K562 (cell line): ENCODE results near the gene TTBK2. TPM values are rescaled to one million over a fixed set of nuclear protein-coding genes. Genes with fewer than 3 reads are reported as not detected.

Source experiments
- CBX8 ChIP-seq: fragments of 200-600 bp; sonication (generic); IDR thresholded peaks from 2 replicates; pipeline ENCODE4 v1.6.1; 2012; ENCODE audit warnings: borderline replicate concordance, mixed run types, low read depth, mild to moderate bottlenecking, moderate library complexity, mixed read lengths, low read length, control low read depth, inconsistent platforms; ENCODE audit not compliant: poor library complexity, severe bottlenecking; ENCODE audit errors: extremely low read depth
- ERF ChIP-seq: fragments of 450-650 bp; formaldehyde crosslinking; IDR thresholded peaks from 2 replicates; pipeline ENCODE4 v1.4.0; 2020; ENCODE audit warnings: mild to moderate bottlenecking, mixed read lengths
- ETS2 ChIP-seq: IDR thresholded peaks from 2 replicates; pipeline ENCODE4 v1.6.1; 2016; ENCODE audit warnings: borderline replicate concordance, missing genetic modification characterization, mild to moderate bottlenecking, moderate library complexity, missing compliant biosample characterization; ENCODE audit not compliant: poor library complexity, severe bottlenecking
- GTF2F1 ChIP-seq: IDR thresholded peaks from 2 replicates; pipeline ENCODE4 v1.6.1; 2011; ENCODE audit warnings: low read depth, low read length, improper control_type of control experiment
- HDAC1 ChIP-seq, 2 experiments: fragments of 450-650 bp; IDR thresholded peaks; 2 replicates each; pipeline ENCODE4 v1.6.1; 2016 to 2017; ENCODE audit warnings: inconsistent platforms in 1 of 2, mild to moderate bottlenecking in 1 of 2, moderate library complexity in 1 of 2
- POLR2B ChIP-seq: fragments of 450-650 bp; IDR thresholded peaks from 2 replicates; pipeline ENCODE4 v1.6.1; 2018; ENCODE audit warnings: low read depth; ENCODE audit not compliant: partially characterized antibody
- SAP30 ChIP-seq: fragments of 200-600 bp; sonication (generic); IDR thresholded peaks from 2 replicates; pipeline ENCODE4 v1.6.1; 2012; ENCODE audit warnings: borderline replicate concordance, low read depth, mild to moderate bottlenecking, moderate library complexity, low read length, control low read depth, inconsistent platforms; ENCODE audit not compliant: insufficient read depth, poor library complexity, severe bottlenecking
- TAF7 ChIP-seq: fragments of 450-650 bp; IDR thresholded peaks from 2 replicates; pipeline ENCODE4 v1.6.1; 2016; ENCODE audit warnings: missing genetic modification characterization, missing compliant biosample characterization
- ZNF140 ChIP-seq: fragments of 250-450 bp; sonication (Bioruptor Pico); IDR thresholded peaks from 2 replicates; pipeline ENCODE4 v1.8.0; 2021; ENCODE audit warnings: moderate library complexity, mild to moderate bottlenecking, inconsistent platforms
- ZNF696 ChIP-seq: fragments of 250-450 bp; sonication (Bioruptor Pico); conservative IDR thresholded peaks from 2 replicates; pipeline ENCODE4 v1.4.0; 2020; ENCODE audit warnings: mild to moderate bottlenecking, moderate library complexity
- ZNF707 ChIP-seq: fragments of 250-450 bp; sonication (Bioruptor Pico); conservative IDR thresholded peaks from 2 replicates; pipeline ENCODE4 v1.8.0; 2022; ENCODE audit warnings: inconsistent platforms, mild to moderate bottlenecking, moderate library complexity
- polyA plus RNA-seq, 8 experiments: library from polyadenylated mRNA; depleted of rRNA in 4 of 8; stranded (reverse) in 5 of 8; unstranded in 3 of 8; fragments of >200 nt; fragmentation: Nextera tagmentation in 2 of 8; fragmentation: Illumina TruSeq in 1 of 8; extraction: Ambion mirVana in 2 of 8; extraction: Trizol in 1 of 8; gene quantifications; 2 replicates each; pipeline versions ENCODE4 v1.2.1 to v1.2.3, GENCODE V29; 2011 to 2014; ENCODE audit warnings: inconsistent platforms in 1 of 8, missing spikeins in 1 of 8
- total RNA-seq, 7 experiments: library from RNA; depleted of rRNA in 6 of 7; stranded (reverse); fragments of >200 nt in 6 of 7; fragmentation: Illumina TruSeq in 2 of 7; extraction: Trizol in 2 of 7; gene quantifications; 2 replicates each; pipeline versions ENCODE4 v1.2.1 to v1.2.3, GENCODE V29; 2011 to 2021; ENCODE audit warnings: low replicate concordance in 1 of 7
- TF ChIP-seq, protein P1 (sequence below): fragments of 450-650 bp; formaldehyde crosslinking; IDR thresholded peaks from 2 replicates; pipeline ENCODE4 v1.4.0; 2022; ENCODE audit warnings: missing genetic modification characterization
- TF ChIP-seq, protein P2 (sequence below): fragments of 250-450 bp; sonication (Bioruptor Pico); IDR thresholded peaks from 2 replicates; pipeline ENCODE4 v1.9.0; 2021; ENCODE audit warnings: mild to moderate bottlenecking, inconsistent platforms
- TF ChIP-seq, protein P3 (sequence below), 2 experiments: fragments of 450-650 bp; formaldehyde crosslinking in 1 of 2; IDR thresholded peaks; 2 replicates each; pipeline versions ENCODE4 v1.4.0 to v1.6.1; 2014 to 2020; ENCODE audit warnings: mild to moderate bottlenecking in 2 of 2, borderline replicate concordance in 1 of 2, low read depth in 1 of 2

TTBK2 gene
- total and polyA plus RNA-seq, 9 of the 15 experiments (the other 6 are each of a cell fraction or from before 2014, with no cell fraction given), result 0.89 to 8.0 (median 4.8) TPM

DNA sequence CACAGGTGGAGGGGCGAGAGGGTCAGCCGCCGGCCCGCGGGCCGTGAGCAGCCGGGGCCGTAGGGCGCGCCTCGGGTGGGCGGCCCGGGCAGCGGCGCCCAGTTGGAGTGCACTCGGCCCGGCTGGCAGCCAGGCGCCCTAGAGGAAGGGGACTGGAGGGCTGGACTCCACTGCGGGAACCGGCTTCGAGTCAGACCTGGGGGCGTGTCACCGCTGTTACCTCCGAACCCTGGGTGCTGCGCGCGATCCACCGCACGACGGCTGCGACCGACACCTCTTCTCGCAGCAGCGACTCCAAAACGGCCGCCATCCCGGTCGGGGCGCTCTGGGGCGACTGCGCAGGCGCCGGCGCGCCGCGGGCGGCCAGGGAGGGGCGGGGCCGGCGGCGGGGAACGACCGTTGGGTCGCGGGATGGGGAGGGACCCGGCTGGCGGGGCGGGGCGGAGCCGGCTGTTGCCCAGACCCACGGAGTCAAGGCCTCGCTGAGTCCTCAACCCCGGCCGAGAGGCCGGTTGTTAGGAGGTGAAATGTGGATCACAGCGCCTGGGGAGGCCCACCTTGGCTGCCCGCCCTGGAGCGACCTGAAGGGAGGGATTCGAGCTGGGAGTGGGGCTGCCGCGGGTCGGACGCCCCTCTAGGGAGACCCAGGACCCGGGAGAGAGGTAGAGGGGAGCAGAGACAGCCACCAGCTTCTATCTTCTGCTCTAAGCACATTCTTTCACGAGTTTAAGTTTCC, 183.6 kb downstream of the TTBK2 start, which contains the start of gene CDAN1 (continued):
- TF ChIP-seq, protein P1, sequence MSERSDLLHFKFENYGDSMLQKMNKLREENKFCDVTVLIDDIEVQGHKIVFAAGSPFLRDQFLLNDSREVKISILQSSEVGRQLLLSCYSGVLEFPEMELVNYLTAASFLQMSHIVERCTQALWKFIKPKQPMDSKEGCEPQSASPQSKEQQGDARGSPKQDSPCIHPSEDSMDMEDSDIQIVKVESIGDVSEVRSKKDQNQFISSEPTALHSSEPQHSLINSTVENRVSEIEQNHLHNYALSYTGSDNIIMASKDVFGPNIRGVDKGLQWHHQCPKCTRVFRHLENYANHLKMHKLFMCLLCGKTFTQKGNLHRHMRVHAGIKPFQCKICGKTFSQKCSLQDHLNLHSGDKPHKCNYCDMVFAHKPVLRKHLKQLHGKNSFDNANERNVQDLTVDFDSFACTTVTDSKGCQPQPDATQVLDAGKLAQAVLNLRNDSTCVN (CRISPR knock-in tag), result no peak
- TF ChIP-seq POLR2B (peak; percentile 56), TAF7 (tag) (0 out of 2 replicates have a peak, but pooled peaks have one; percentile 9), SAP30 (peak; percentile 88), ZNF707 (CRISPR knock-in tag) (no peak), ETS2 (no peak), ZNF696 (no peak), ERF (peak; percentile 11; the same call in 1 of the 2 replicates), HDAC1 (IDR thresholded peaks at IDR 0.05) (0 out of 4 replicates have a peak, but pooled peaks of 1 of the 2 experiments have one; percentile 14), CBX8 (no peak), GTF2F1 (0 out of 2 replicates have a peak, but pooled peaks have one; percentile 26), ZNF140 (CRISPR knock-in tag) (no peak)
- TF ChIP-seq, protein P2, sequence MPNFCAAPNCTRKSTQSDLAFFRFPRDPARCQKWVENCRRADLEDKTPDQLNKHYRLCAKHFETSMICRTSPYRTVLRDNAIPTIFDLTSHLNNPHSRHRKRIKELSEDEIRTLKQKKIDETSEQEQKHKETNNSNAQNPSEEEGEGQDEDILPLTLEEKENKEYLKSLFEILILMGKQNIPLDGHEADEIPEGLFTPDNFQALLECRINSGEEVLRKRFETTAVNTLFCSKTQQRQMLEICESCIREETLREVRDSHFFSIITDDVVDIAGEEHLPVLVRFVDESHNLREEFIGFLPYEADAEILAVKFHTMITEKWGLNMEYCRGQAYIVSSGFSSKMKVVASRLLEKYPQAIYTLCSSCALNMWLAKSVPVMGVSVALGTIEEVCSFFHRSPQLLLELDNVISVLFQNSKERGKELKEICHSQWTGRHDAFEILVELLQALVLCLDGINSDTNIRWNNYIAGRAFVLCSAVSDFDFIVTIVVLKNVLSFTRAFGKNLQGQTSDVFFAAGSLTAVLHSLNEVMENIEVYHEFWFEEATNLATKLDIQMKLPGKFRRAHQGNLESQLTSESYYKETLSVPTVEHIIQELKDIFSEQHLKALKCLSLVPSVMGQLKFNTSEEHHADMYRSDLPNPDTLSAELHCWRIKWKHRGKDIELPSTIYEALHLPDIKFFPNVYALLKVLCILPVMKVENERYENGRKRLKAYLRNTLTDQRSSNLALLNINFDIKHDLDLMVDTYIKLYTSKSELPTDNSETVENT, result peak; percentile 13; the same call in 1 of the 2 replicates
- TF ChIP-seq, protein P3, sequence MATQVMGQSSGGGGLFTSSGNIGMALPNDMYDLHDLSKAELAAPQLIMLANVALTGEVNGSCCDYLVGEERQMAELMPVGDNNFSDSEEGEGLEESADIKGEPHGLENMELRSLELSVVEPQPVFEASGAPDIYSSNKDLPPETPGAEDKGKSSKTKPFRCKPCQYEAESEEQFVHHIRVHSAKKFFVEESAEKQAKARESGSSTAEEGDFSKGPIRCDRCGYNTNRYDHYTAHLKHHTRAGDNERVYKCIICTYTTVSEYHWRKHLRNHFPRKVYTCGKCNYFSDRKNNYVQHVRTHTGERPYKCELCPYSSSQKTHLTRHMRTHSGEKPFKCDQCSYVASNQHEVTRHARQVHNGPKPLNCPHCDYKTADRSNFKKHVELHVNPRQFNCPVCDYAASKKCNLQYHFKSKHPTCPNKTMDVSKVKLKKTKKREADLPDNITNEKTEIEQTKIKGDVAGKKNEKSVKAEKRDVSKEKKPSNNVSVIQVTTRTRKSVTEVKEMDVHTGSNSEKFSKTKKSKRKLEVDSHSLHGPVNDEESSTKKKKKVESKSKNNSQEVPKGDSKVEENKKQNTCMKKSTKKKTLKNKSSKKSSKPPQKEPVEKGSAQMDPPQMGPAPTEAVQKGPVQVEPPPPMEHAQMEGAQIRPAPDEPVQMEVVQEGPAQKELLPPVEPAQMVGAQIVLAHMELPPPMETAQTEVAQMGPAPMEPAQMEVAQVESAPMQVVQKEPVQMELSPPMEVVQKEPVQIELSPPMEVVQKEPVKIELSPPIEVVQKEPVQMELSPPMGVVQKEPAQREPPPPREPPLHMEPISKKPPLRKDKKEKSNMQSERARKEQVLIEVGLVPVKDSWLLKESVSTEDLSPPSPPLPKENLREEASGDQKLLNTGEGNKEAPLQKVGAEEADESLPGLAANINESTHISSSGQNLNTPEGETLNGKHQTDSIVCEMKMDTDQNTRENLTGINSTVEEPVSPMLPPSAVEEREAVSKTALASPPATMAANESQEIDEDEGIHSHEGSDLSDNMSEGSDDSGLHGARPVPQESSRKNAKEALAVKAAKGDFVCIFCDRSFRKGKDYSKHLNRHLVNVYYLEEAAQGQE (IDR thresholded peaks at IDR 0.05; ENCODE audit: borderline replicate concordance), result no peak
- TF ChIP-seq, protein P3 (CRISPR knock-in tag; IDR thresholded peaks at IDR 0.05; ENCODE audit: low read depth), result 0 out of 2 replicates have a peak, but pooled peaks have one; percentile 38
